ENCODE data around the gene TEX13B. TPM values are rescaled to one million over a fixed set of nuclear protein-coding genes. Genes with fewer than 3 reads are reported as not detected.

Gene TEX13B
- total RNA-seq, 4 donors from 2014 or later: not detected

Other genes with a start within 250 kb of the TEX13B start
- gene TSC22D3, start 206.6 kb downstream of the TEX13B start, total RNA-seq: 1,000 to 10,000 TPM in 2 of 4 donors, 100 to 1,000 TPM in 2; 389 to 1,047 (median 786) TPM
- gene NCBP2L, start 204.6 kb downstream of the TEX13B start, total RNA-seq: not detected
- gene MID2, start 156.5 kb downstream of the TEX13B start, total RNA-seq: 10 to 100 TPM; 37.1 to 65.9 (median 52.4) TPM
- under 1 TPM in 1 of 4 donors, not detected in 3; 0.17 TPM for gene VSIG1, start 62.7 kb upstream of the TEX13B start, total RNA-seq
- gene PSMD10, start 109.2 kb upstream of the TEX13B start, total RNA-seq: 10 to 100 TPM; 26.2 to 40.6 (median 31.2) TPM
- 10 to 100 TPM in 3 of 4 donors, 1 to 10 TPM in 1; 9.9 to 12.3 (median 10.8) TPM for gene ATG4A, start 109.4 kb upstream of the TEX13B start, total RNA-seq

Measured in esophagus muscularis mucosa (tissue), 4 donors.